Psoas muscle (tissue), 8 donors: ENCODE measurements around the gene FMNL2. TPM values are rescaled to one million over a fixed set of nuclear protein-coding genes. Genes with fewer than 3 reads are reported as not detected.
A peak's percentile ranks its signal among the peaks of the same experiment; 100 is the strongest.

Source experiments
- ATAC-seq, 4 donors: fragments of 200-7000 bp; cut with Tn5 transposase; one replicate each; pipeline ENCODE4 v1.9.1; 2020; ENCODE audit warnings: moderate library complexity in 3 of 4, mild to moderate bottlenecking in 2 of 4
- DNase-seq, 2 donors: peaks; one replicate each; pipeline ENCODE4 v3.0.0-alpha.2; 2020
- H3K27ac ChIP-seq: fragments of 200-600 bp; one replicate; pipeline ENCODE4 v1.8.0; 2022
- H3K27me3 ChIP-seq, 3 donors: fragments of 200-600 bp in 1 of 3; one replicate each; pipeline versions ENCODE4 v1.6.1 to v1.8.0; 2013 to 2022; ENCODE audit warnings: low read length in 2 of 3, mild to moderate bottlenecking in 2 of 3, moderate library complexity in 1 of 3; ENCODE audit not compliant: insufficient read depth in 3 of 3
- H3K36me3 ChIP-seq, 2 donors: fragments of 200-600 bp in 1 of 2; one replicate each; pipeline versions ENCODE4 v1.6.1 to v1.8.0; 2013 to 2022; ENCODE audit warnings: low read depth in 1 of 2, mild to moderate bottlenecking in 1 of 2, moderate library complexity in 1 of 2; ENCODE audit not compliant: insufficient read depth in 1 of 2
- H3K4me1 ChIP-seq: fragments of 200-600 bp; one replicate; pipeline ENCODE4 v1.8.0; 2022
- H3K4me3 ChIP-seq: fragments of 200-600 bp; one replicate; pipeline ENCODE4 v1.8.0; 2022; ENCODE audit warnings: mild to moderate bottlenecking
- H3K9me3 ChIP-seq: fragments of 200-600 bp; one replicate; pipeline ENCODE4 v1.8.0; 2022
- CTCF ChIP-seq: fragments of 200-600 bp; IDR thresholded peaks from one replicate; pipeline ENCODE4 v1.8.0; 2022; ENCODE audit warnings: antibody characterized with exemption
- WGBS, 3 donors: extraction: QIAGEN DNeasy Blood & Tissue Kit; methylation state at CpG; one replicate each; pipeline versions ENCODE4 v1.1.6 to v1.1.7; 2013; 5-methylcytosine and 5-hydroxymethylcytosine counted together
- intact Hi-C, 2 donors: fragments of 100-400 bp; cut with DNase I; formaldehyde crosslinking; loops; one replicate each; pipeline versions ENCODE4 v1.11.0 to v1.14.2; 2022
- polyA plus RNA-seq, 3 donors: library from polyadenylated mRNA; stranded (reverse); fragments of 200-250 nt; gene quantifications; one replicate each; pipeline ENCODE4 v1.2.3, GENCODE V29; 2013
- total RNA-seq, 4 donors: library from RNA; stranded (reverse); fragmentation: NEBNext Ultra II Directional in 2 of 4; extraction: Animal tissue kit (Norgen Biotek cat#: 25700) in 2 of 4; gene quantifications; one replicate each; pipeline versions ENCODE4 v1.2.1 to v1.2.4, GENCODE V29; 2021 to 2023
- donor health status: healthy with polysubstance abuse.
- donor health status: DM: no; HTN: no; CAD: no; lungs with moderate emphysema.
- donor health status: Bipolar disorder and iron deficiency.
- donor health status: healthy.
- donor health status: DM: yes; HTN: yes; CAD: no.
- donor health status: DM: no; HTN: no; CAD: no.
- donor health status: DM: no; HTN: no; CAD: no.
- donor health status: DM: yes; HTN: yes; CAD: no.

FMNL2 gene
- total and polyA plus RNA-seq, 7 donors: 6.6 to 18.2 (median 11.0) TPM

- WGBS, 3 donors: 47 to 57% (median 48%) methylated on average over 8 of the region's 8 CpGs
Measured at GRCh38 chr2:152421521-152422370, 86.8 kb downstream of the FMNL2 start.

GRCh38 chr2:152423684-152424083 lies 88.7 kb downstream of the FMNL2 start:
- H3K27ac ChIP-seq: no peak overlapping the region
- intact Hi-C loops: loop anchor here in 1 of 2 donors (10.0 kb wide), 1 partner anchor 211 kb away; no protein-coding TSS in a partner anchor
- no peak for ATAC-seq
- no peaks in the 10 kb centered on the region for H3K27me3 ChIP-seq
- no peaks in the 10 kb centered on the region for H3K36me3 ChIP-seq
- no peak overlapping the region for H3K4me3 ChIP-seq
- DNase-seq: no peak
- peaks cover 61% of the 10 kb centered on the region for H3K4me1 ChIP-seq
- TF ChIP-seq CTCF: no peak
- no peaks in the 10 kb centered on the region for H3K9me3 ChIP-seq

More at GRCh38 chr2:152421521-152422370, 86.8 kb downstream of the FMNL2 start:
- Histone ChIP-seq H3K4me3 (no peak overlapping the region), H3K9me3 (no peaks in the 10 kb centered on the region), H3K27ac (peak overlapping the region; percentile 77), H3K27me3 (no peaks in the 10 kb centered on the region), H3K36me3 (no peaks in the 10 kb centered on the region), H3K4me1 (peaks cover 62% of the 10 kb centered on the region)
- no peak for TF ChIP-seq CTCF
- intact Hi-C loops: loop anchor here in 1 of 2 donors (10.0 kb wide), 1 partner anchor 213 kb away; no protein-coding TSS in a partner anchor
- DNase-seq: no peak
- ATAC-seq: peak; percentile 84 to 94 (median 91)

DNA sequence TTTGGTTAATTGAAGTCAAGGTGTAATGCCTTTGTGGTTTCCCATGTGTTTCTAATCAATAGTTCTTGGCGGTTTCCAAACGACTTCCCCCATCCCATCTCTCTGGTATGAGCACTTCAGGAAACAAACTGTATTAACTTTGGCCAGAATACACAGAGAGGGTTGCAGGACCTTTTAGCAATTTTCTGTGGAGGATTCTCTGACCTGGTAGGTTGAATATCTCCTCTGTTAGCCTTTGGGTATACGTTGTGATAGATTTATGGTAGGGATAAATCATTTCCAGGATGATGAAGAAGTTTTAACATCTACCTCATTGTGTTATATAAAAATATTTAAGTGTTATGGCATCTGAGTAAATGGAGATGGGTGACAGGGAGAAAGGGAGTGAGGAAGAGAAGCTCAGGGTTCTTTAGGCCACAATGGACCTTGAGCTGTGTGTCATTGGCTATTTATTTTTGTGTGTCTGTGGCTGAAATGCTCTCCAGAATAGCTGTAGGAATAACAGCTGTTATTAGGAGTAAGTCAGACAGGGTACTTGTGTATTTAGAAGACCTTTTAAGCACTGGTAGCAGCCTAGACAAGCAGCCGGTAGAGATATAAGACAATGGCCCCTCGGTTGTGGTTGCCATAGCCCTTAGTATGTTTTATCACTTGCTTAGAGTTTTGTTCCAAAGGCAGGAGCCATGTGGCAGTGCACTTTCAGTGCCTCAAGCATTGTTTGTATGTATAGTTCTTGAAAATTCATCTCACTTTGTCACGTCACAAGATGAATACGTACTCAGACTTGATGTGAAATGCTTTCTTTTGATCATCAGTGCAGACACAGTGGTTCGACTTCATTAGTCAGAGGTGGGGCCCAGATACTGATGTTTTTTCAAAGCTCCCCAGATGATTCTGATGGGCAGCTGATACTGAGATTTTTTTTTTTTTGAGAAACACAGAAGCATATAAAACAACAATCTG lies 91.1 kb downstream of the FMNL2 start:
- no peak for TF ChIP-seq CTCF
- 78 to 81% (median 79%) methylated on average over 8 of the region's 8 CpGs for WGBS, 3 donors
- H3K4me1 ChIP-seq: peaks cover 42% of the 10 kb centered on the region
- no peak for DNase-seq
- H3K27me3 ChIP-seq: no peaks in the 10 kb centered on the region
- no peak overlapping the region for H3K27ac ChIP-seq
- no peak for ATAC-seq
- intact Hi-C loops: loop anchor here in 1 of 2 donors (10.0 kb wide), 1 partner anchor 209 kb away; no protein-coding TSS in a partner anchor
- H3K9me3 ChIP-seq: no peaks in the 10 kb centered on the region
- no peaks in the 10 kb centered on the region for H3K36me3 ChIP-seq
- H3K4me3 ChIP-seq: no peak overlapping the region

- H3K9me3 ChIP-seq: no peaks in the 10 kb centered on the region
- no peak overlapping the region for H3K4me3 ChIP-seq
- peaks cover 44% of the 10 kb centered on the region for H3K4me1 ChIP-seq
- WGBS, 3 donors: 87 to 93% (median 88%) methylated on average over 4 of the region's 4 CpGs
- TF ChIP-seq CTCF: no peak
- intact Hi-C loops: loop anchor here in 1 of 2 donors (10.0 kb wide), 1 partner anchor 208 kb away; no protein-coding TSS in a partner anchor
- DNase-seq (no peak), ATAC-seq (no peak)
- no peaks in the 10 kb centered on the region for H3K27me3 ChIP-seq
- H3K27ac ChIP-seq: no peak overlapping the region
- H3K36me3 ChIP-seq: no peaks in the 10 kb centered on the region
Measured at GRCh38 chr2:152426801-152427200, 91.8 kb downstream of the FMNL2 start.
